ENCODE measurements around the gene CADM3. TPM values are rescaled to one million over a fixed set of nuclear protein-coding genes. Genes with fewer than 3 reads are reported as not detected.

The CADM3 gene
- total RNA-seq, 1 donor = not detected

GRCh38 chr1:159247266-159247665 is 75.9 kb downstream of the CADM3 start:
- no peak for DNase-seq (ENCODE audit: low read depth)
- TF ChIP-seq, protein P1, sequence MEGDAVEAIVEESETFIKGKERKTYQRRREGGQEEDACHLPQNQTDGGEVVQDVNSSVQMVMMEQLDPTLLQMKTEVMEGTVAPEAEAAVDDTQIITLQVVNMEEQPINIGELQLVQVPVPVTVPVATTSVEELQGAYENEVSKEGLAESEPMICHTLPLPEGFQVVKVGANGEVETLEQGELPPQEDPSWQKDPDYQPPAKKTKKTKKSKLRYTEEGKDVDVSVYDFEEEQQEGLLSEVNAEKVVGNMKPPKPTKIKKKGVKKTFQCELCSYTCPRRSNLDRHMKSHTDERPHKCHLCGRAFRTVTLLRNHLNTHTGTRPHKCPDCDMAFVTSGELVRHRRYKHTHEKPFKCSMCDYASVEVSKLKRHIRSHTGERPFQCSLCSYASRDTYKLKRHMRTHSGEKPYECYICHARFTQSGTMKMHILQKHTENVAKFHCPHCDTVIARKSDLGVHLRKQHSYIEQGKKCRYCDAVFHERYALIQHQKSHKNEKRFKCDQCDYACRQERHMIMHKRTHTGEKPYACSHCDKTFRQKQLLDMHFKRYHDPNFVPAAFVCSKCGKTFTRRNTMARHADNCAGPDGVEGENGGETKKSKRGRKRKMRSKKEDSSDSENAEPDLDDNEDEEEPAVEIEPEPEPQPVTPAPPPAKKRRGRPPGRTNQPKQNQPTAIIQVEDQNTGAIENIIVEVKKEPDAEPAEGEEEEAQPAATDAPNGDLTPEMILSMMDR (IDR thresholded peaks at IDR 0.05; ENCODE audit: insufficient read depth, low read length) = no peak
- no peak overlapping the region for H3K4me3 ChIP-seq (ENCODE audit: low read depth, low read length)

DNA sequence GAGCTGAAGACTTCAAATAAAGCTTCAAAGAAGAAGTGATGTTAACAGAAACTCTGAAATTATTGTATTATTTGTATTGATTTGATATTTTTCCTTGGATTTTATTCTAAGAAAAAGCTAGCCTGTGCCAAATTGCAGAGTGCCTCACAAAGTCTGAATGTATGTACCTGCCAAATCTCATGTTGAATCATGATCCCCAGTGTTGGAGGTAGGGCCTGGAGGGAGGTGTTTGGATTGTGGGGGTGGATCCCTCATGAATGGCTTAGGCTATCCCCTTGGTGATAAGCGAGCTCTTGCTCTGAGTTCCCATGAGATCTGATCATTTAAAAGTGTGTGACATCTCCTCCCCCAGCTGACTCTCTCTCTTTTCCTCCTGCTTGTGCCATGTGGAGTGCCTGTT is 76.9 kb downstream of the CADM3 start:
- no peak for DNase-seq (ENCODE audit: low read depth)
- TF ChIP-seq, protein P1 (IDR thresholded peaks at IDR 0.05; ENCODE audit: insufficient read depth, low read length) = no peak
- H3K4me3 ChIP-seq (ENCODE audit: low read depth, low read length) = no peak overlapping the region

- TF ChIP-seq, protein P1 (IDR thresholded peaks at IDR 0.05; ENCODE audit: insufficient read depth, low read length) = no peak
- no peak for DNase-seq (ENCODE audit: low read depth)
- H3K4me3 ChIP-seq (ENCODE audit: low read depth, low read length) = no peak overlapping the region
Measured at GRCh38 chr1:159250638-159251216, 79.3 kb downstream of the CADM3 start.

Small RNA genes lying within 50 kb of the gene (small RNA-seq; reads per million reads assigned to genes)
- gene RNA5SP60 = not detected

Other genes with a start within 250 kb of the CADM3 start
- 1.6 TPM in 1 of 2 replicates, not detected in the other for gene PYHIN1, start 240.1 kb upstream of the CADM3 start, total RNA-seq (ENCODE audit: low replicate concordance)
- 202 and 358 TPM in 2 replicates for gene IFI16, start 161.7 kb upstream of the CADM3 start, total RNA-seq (ENCODE audit: low replicate concordance)
- gene AIM2, start 94.8 kb upstream of the CADM3 start, total RNA-seq (ENCODE audit: low replicate concordance) = not detected in 2 replicates
- gene ACKR1, start 33.3 kb downstream of the CADM3 start, total RNA-seq (ENCODE audit: low replicate concordance) = not detected in 2 replicates
- gene FCER1A, start 130.7 kb downstream of the CADM3 start, total RNA-seq (ENCODE audit: low replicate concordance) = not detected in 2 replicates